Skeletal muscle cell (primary cell): ENCODE measurements around the gene BPIFB2.
"Not testable (repeated sequence)": the region's sequence is repeated elsewhere in the genome, so short reads cannot be mapped to it uniquely, and the experiment has no call there.

Source experiments
- DNase-seq: peaks from one replicate; pipeline ENCODE4 v3.0.0-alpha.2; 2010; ENCODE audit warnings: low read depth
- H3K4me3 ChIP-seq: 2 replicates; pipeline ENCODE4 v1.5.1; 2011; ENCODE audit warnings: low read depth, mild to moderate bottlenecking, control low read depth, low read length, moderate library complexity

BPIFB2 gene

GRCh38 chr20:32969356-32970114 lies 38.0 kb upstream of the BPIFB2 start:
- no peak for DNase-seq
- H3K4me3 ChIP-seq: no peak overlapping the region

- no peak overlapping the region for H3K4me3 ChIP-seq
Observed at GRCh38 chr20:32970115-32970972, 37.2 kb upstream of the BPIFB2 start.

GRCh38 chr20:32970973-32971300 lies 36.6 kb upstream of the BPIFB2 start:
- H3K4me3 ChIP-seq: no peak overlapping the region
- DNase-seq: no peak

More at GRCh38 chr20:32970115-32970972, 37.2 kb upstream of the BPIFB2 start:
- no peak for DNase-seq

GRCh38 chr20:32971703-32972161 lies 35.8 kb upstream of the BPIFB2 start:
- DNase-seq: no peak
- no peak overlapping the region for H3K4me3 ChIP-seq

GRCh38 chr20:32972181-32973076 lies 35.1 kb upstream of the BPIFB2 start:
- H3K4me3 ChIP-seq: no peak overlapping the region
- no peak for DNase-seq

- no peak overlapping the region for H3K4me3 ChIP-seq
- no peak for DNase-seq
Observed at GRCh38 chr20:32973077-32973717, 34.3 kb upstream of the BPIFB2 start.

- H3K4me3 ChIP-seq, DNase-seq: not testable (repeated sequence)
Observed at GRCh38 chr20:32974204-32975064, 33.1 kb upstream of the BPIFB2 start.

- H3K4me3 ChIP-seq: not testable (repeated sequence)
Observed at GRCh38 chr20:32975121-32975520, 32.4 kb upstream of the BPIFB2 start.

GRCh38 chr20:32975698-32976674 lies 31.5 kb upstream of the BPIFB2 start:
- no peak for DNase-seq
- H3K4me3 ChIP-seq: no peak overlapping the region

More at GRCh38 chr20:32975121-32975520, 32.4 kb upstream of the BPIFB2 start:
- not testable (repeated sequence) for DNase-seq

GRCh38 chr20:32976746-32977145 lies 30.8 kb upstream of the BPIFB2 start:
- no peak for DNase-seq
- no peak overlapping the region for H3K4me3 ChIP-seq

GRCh38 chr20:32977281-32978008 lies 30.1 kb upstream of the BPIFB2 start:
- no peak overlapping the region for H3K4me3 ChIP-seq
- no peak for DNase-seq

- no peak overlapping the region for H3K4me3 ChIP-seq
- DNase-seq: no peak
Observed at GRCh38 chr20:32978009-32978335, 29.5 kb upstream of the BPIFB2 start.

GRCh38 chr20:32979201-32979998 lies 28.1 kb upstream of the BPIFB2 start:
- H3K4me3 ChIP-seq: no peak overlapping the region
- DNase-seq: no peak

- no peak overlapping the region for H3K4me3 ChIP-seq
Observed at GRCh38 chr20:32980131-32980941, 27.2 kb upstream of the BPIFB2 start.

GRCh38 chr20:32980990-32981389 lies 26.5 kb upstream of the BPIFB2 start:
- H3K4me3 ChIP-seq: no peak overlapping the region
- DNase-seq: no peak

More at GRCh38 chr20:32980131-32980941, 27.2 kb upstream of the BPIFB2 start:
- DNase-seq: no peak
